GM13977 (cell line): ENCODE measurements around the gene PTGDS.
A peak's percentile ranks its signal among the peaks of the same experiment; 100 is the strongest.

Experiments
- DNase-seq: peaks from one replicate; pipeline ENCODE4 v3.0.0; 2012; ENCODE audit warnings: low spot score
- CTCF ChIP-seq: IDR thresholded peaks from 2 replicates; pipeline ENCODE4 v1.5.1; 2012; ENCODE audit warnings: mild to moderate bottlenecking, control low read depth; ENCODE audit not compliant: insufficient read depth; ENCODE audit errors: extremely low read depth, missing control alignments
- in situ Hi-C: fragments of 300-500 bp; cut with MboI; formaldehyde crosslinking; loops from one replicate; pipeline ENCODE4 v1.12.0; 2022; ENCODE audit warnings: low sequenced_read_pairs, low pct_unique_long_range_greater_than_20kb, mixed read lengths, inconsistent platforms; ENCODE audit not compliant: unreplicated experiment

Gene PTGDS

GRCh38 chr9:136949817-136950655 is 27.3 kb upstream of the PTGDS start:
- peak; percentile 21 for TF ChIP-seq CTCF
- peak; percentile 100 for DNase-seq
- in situ Hi-C loops: no loop called here

- no peak for DNase-seq
- in situ Hi-C loops: no loop called here
- TF ChIP-seq CTCF: no peak
Measured at GRCh38 chr9:136950656-136951276, 26.5 kb upstream of the PTGDS start.

GRCh38 chr9:136951541-136952320 is 25.6 kb upstream of the PTGDS start, which contains the start of gene LCN12:
Gene LCN12, plus strand, starts transcription at chr9:136952273. Its CDS starts 55 bp downstream, at chr9:136952328.
- in situ Hi-C loops: no loop called here
- no peak for DNase-seq
- no peak for TF ChIP-seq CTCF

- TF ChIP-seq CTCF: no peak
- in situ Hi-C loops: no loop called here
Measured at GRCh38 chr9:136952321-136952850, 24.9 kb upstream of the PTGDS start.

GRCh38 chr9:136952876-136953770 is 24.2 kb upstream of the PTGDS start:
- in situ Hi-C loops: no loop called here
- TF ChIP-seq CTCF: no peak
- DNase-seq: no peak

More at GRCh38 chr9:136952321-136952850, 24.9 kb upstream of the PTGDS start:
- no peak for DNase-seq
